Measurements from ENCODE around the gene TUBGCP6.

DNA sequence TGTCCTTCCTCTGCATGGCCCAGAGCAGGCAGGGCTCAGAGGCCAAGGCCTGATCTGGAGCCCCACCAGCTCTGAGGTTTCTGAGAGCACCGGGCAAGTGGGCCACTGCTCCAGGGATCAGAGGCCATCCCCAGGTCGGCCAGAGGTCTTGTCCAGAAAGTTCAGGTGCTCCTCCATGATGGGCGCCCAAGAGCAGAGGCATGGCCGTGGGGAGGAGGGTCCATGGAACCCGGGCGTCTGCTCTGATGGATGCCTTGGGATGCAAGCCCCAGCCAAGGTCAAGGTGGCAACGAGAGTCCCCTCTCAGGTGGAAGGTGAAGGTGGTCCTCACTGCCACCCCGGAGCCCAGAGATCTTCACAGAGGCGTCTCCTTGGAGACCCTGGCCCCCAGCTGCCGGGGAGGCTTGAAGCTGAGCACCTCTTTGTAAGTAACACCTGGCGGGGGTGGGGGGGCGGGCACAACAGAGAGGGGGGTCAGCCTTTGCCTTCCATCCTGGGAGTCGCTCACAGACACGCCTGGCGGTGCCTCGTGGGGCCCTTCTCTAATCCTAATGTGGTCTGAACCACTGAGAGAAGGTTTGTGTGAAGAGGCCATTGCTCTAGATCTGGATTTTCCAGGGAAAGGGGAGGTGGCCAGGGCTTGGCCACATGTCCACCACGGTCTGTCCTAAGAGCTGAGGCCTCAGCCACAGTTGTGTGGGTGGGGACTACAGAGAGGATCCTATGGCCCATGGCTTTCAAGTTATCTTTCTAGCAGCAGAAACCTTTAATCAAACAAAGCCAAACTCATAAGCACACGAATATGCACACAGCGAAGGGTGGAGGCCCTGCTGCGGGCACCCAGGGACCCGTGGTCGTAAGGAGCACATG, 8.5 kb upstream of the TUBGCP6 start:
- TF ChIP-seq TAF1 (IDR thresholded peaks at IDR 0.05; ENCODE audit: borderline replicate concordance, insufficient read depth, low read length) (no peak), POLR2AphosphoS5 (IDR thresholded peaks at IDR 0.05; ENCODE audit: low read depth, low read length) (no peak), SIN3A (IDR thresholded peaks at IDR 0.05; ENCODE audit: borderline replicate concordance, insufficient read depth, low read length) (no peak)
- TF ChIP-seq, protein P1, sequence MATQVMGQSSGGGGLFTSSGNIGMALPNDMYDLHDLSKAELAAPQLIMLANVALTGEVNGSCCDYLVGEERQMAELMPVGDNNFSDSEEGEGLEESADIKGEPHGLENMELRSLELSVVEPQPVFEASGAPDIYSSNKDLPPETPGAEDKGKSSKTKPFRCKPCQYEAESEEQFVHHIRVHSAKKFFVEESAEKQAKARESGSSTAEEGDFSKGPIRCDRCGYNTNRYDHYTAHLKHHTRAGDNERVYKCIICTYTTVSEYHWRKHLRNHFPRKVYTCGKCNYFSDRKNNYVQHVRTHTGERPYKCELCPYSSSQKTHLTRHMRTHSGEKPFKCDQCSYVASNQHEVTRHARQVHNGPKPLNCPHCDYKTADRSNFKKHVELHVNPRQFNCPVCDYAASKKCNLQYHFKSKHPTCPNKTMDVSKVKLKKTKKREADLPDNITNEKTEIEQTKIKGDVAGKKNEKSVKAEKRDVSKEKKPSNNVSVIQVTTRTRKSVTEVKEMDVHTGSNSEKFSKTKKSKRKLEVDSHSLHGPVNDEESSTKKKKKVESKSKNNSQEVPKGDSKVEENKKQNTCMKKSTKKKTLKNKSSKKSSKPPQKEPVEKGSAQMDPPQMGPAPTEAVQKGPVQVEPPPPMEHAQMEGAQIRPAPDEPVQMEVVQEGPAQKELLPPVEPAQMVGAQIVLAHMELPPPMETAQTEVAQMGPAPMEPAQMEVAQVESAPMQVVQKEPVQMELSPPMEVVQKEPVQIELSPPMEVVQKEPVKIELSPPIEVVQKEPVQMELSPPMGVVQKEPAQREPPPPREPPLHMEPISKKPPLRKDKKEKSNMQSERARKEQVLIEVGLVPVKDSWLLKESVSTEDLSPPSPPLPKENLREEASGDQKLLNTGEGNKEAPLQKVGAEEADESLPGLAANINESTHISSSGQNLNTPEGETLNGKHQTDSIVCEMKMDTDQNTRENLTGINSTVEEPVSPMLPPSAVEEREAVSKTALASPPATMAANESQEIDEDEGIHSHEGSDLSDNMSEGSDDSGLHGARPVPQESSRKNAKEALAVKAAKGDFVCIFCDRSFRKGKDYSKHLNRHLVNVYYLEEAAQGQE (IDR thresholded peaks at IDR 0.05; ENCODE audit: insufficient read depth in 1 of 2, low read depth in 2 of 2, low read length in 2 of 2) = no peak
